Gastroesophageal sphincter (tissue), 4 donors: ENCODE data around the gene SNED1. TPM values are rescaled to one million over a fixed set of nuclear protein-coding genes. Genes with fewer than 3 reads are reported as not detected.

ENCODE experiments used
- ATAC-seq: fragments of 150-250 bp; one replicate; pipeline ENCODE4 v1.9.1; 2016; ENCODE audit warnings: mild to moderate bottlenecking, moderate library complexity
- H3K27ac ChIP-seq, 4 donors: fragments of 200-600 bp; sonication (generic) in 3 of 4; 1 replicate in 3 of 4; 2 replicates in 1 of 4; pipeline ENCODE4 v1.5.1; 2016 to 2019
- H3K27me3 ChIP-seq: fragments of 200-600 bp; sonication (generic); one replicate; pipeline ENCODE4 v1.5.1; 2019
- H3K36me3 ChIP-seq, 2 donors: fragments of 200-600 bp; sonication (generic); one replicate each; pipeline ENCODE4 v1.5.1; 2019; ENCODE audit warnings: control low read depth in 1 of 2
- H3K4me1 ChIP-seq, 3 donors: fragments of 200-600 bp; sonication (generic); 1 replicate in 2 of 3; 2 replicates in 1 of 3; pipeline ENCODE4 v1.5.1; 2016 to 2019; ENCODE audit warnings: control low read depth in 2 of 3
- H3K4me3 ChIP-seq, 2 donors: fragments of 200-600 bp; sonication (generic); one replicate each; pipeline ENCODE4 v1.5.1; 2019; ENCODE audit warnings: mild to moderate bottlenecking in 1 of 2, moderate library complexity in 1 of 2
- H3K9me3 ChIP-seq, 3 donors: fragments of 200-600 bp; sonication (generic); one replicate each; pipeline ENCODE4 v1.5.1; 2017 to 2019; ENCODE audit warnings: control low read depth in 2 of 3
- EP300 ChIP-seq: sonication (generic); formaldehyde crosslinking; IDR thresholded peaks from one replicate; pipeline ENCODE4 v1.6.1; 2017; ENCODE audit warnings: antibody characterized with exemption, mild to moderate bottlenecking
- POLR2A ChIP-seq, 2 donors: fragments of 450-650 bp; IDR thresholded peaks; one replicate each; pipeline ENCODE4 v1.6.1; 2017; ENCODE audit warnings: antibody characterized with exemption in 2 of 2, mild to moderate bottlenecking in 2 of 2, moderate library complexity in 1 of 2
- POLR2AphosphoS5 ChIP-seq: sonication (generic); formaldehyde crosslinking; IDR thresholded peaks from one replicate; pipeline ENCODE4 v1.6.1; 2017; ENCODE audit warnings: antibody characterized with exemption
- WGBS, 2 donors: methylation state at CpG; one replicate each; pipeline ENCODE4 v1.1.5; 2018; ENCODE audit warnings: low coverage in 1 of 2; 5-methylcytosine and 5-hydroxymethylcytosine counted together
- total RNA-seq, 4 donors: library from RNA; depleted of rRNA; stranded (reverse); fragments of >200 nt; gene quantifications; one replicate each; pipeline ENCODE4 v1.1.0, GENCODE V29; 2016
- TF ChIP-seq, protein P1 (sequence below), 4 experiments: fragments of 200-600 bp in 2 of 4; fragments of 450-650 bp in 2 of 4; sonication (generic) in 1 of 4; IDR thresholded peaks; one replicate each; pipeline ENCODE4 v1.5.1; 2017 to 2019; ENCODE audit warnings: antibody characterized with exemption in 4 of 4, mild to moderate bottlenecking in 2 of 4, moderate library complexity in 2 of 4

The SNED1 gene
- total RNA-seq, 4 donors from 2014 or later, result 8.3 to 29.9 (median 14.6) TPM

DNA sequence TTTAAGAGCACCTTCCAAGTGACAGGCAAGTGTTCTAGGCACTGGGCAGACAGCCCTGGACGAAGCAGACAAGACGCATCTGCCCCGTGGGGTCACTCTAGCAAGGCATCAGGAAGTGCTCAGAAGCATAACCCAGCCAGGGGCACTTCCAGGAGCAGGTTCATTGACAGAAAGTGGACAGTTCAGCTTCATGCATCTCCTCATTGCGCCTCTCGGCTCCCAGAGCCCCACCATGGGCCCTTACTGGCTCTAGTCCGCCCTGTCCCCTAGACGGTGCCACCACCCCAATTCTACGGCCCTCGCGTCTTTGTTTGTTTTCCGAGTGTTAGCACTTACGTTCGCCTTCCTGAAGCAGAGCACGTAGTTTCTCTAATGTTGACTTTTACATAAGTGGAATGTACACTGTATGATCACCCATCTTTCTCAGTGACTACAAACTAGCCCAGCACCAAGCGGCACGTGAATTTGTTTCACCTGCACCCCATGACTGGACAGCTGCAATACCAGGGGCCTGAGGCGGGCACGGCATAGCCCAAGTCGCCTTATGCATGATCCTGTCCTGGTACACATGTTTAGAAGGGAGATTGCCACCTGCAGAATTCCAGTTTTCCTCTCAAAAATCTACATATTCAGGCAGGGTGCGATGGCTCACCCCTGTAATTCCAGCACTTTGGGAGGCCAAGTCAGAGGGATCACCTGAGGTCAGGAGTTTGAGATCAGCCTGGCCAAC lies 33.2 kb downstream of the SNED1 start:
- TF ChIP-seq, protein P1, sequence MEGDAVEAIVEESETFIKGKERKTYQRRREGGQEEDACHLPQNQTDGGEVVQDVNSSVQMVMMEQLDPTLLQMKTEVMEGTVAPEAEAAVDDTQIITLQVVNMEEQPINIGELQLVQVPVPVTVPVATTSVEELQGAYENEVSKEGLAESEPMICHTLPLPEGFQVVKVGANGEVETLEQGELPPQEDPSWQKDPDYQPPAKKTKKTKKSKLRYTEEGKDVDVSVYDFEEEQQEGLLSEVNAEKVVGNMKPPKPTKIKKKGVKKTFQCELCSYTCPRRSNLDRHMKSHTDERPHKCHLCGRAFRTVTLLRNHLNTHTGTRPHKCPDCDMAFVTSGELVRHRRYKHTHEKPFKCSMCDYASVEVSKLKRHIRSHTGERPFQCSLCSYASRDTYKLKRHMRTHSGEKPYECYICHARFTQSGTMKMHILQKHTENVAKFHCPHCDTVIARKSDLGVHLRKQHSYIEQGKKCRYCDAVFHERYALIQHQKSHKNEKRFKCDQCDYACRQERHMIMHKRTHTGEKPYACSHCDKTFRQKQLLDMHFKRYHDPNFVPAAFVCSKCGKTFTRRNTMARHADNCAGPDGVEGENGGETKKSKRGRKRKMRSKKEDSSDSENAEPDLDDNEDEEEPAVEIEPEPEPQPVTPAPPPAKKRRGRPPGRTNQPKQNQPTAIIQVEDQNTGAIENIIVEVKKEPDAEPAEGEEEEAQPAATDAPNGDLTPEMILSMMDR (IDR thresholded peaks at IDR 0.05), result no peak
- TF ChIP-seq POLR2A (IDR thresholded peaks at IDR 0.05) (no peak), POLR2AphosphoS5 (no peak), EP300 (no peak)
- Histone ChIP-seq H3K9me3 (peaks cover 0 to 7% (median 0%) of the 10 kb centered on the region in 3 donors), H3K4me3 (no peak overlapping the region), H3K36me3 (peaks cover 0 to 40% of the 10 kb centered on the region in 2 donors), H3K4me1 (peaks cover 0 to 15% (median 7%) of the 10 kb centered on the region in 3 donors), H3K27me3 (peaks cover 15% of the 10 kb centered on the region), H3K27ac (no peak overlapping the region)
- WGBS, 2 donors, result 87 to 90% methylated on average over 17 to 19 of the region's 20 CpGs
- no peak for ATAC-seq

- H3K9me3 ChIP-seq, result no peaks in the 10 kb centered on the region
- H3K27ac ChIP-seq, result no peak overlapping the region
- TF ChIP-seq POLR2AphosphoS5 (no peak), POLR2A (IDR thresholded peaks at IDR 0.05) (no peak), EP300 (no peak)
- TF ChIP-seq, protein P1 (IDR thresholded peaks at IDR 0.05), result no peak
These were observed 35.0 kb downstream of the SNED1 start for GRCh38 chr2:241033336-241033987.

DNA sequence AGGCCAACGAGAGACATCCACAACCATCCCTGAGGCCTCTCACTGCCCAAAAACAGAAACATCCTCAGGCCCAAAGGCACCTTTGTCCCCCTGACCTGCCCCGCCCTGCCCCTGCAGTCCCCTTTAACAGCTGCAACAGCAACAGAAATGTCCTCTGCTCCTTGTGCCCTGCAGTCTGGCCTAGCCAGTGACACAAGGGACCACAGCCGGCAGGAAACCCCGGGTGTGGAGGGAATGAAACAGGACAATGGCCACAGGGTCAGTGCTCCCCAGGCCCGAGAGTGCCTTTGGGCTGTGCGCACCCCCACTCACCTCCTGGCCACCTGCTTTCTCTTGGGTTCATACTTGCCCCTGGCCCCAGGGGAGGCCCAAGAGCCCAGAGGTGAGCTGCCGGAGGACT lies 35.6 kb downstream of the SNED1 start:
- no peaks in the 10 kb centered on the region for H3K9me3 ChIP-seq
- H3K27ac ChIP-seq, result no peak overlapping the region
- H3K27me3 ChIP-seq, result peaks cover 29% of the 10 kb centered on the region
- H3K4me3 ChIP-seq, result no peak overlapping the region
- TF ChIP-seq, protein P1 (IDR thresholded peaks at IDR 0.05), result no peak
- TF ChIP-seq EP300, result no peak
- TF ChIP-seq POLR2A (IDR thresholded peaks at IDR 0.05), result no peak
- TF ChIP-seq POLR2AphosphoS5, result no peak
- peaks cover 0 to 56% of the 10 kb centered on the region in 2 donors for H3K36me3 ChIP-seq
- WGBS, 2 donors, result no CpG with 5 or more reads among the region's 7 CpGs
- H3K4me1 ChIP-seq, result peaks cover 0 to 20% (median 8%) of the 10 kb centered on the region in 3 donors
- ATAC-seq, result no peak

More at GRCh38 chr2:241033336-241033987, 35.0 kb downstream of the SNED1 start:
- whole genome bisulfite sequencing, 2 donors, result 66 to 80% methylated on average over 1 to 2 of the region's 17 CpGs
- ATAC-seq, result no peak
- peaks cover 0 to 20% (median 8%) of the 10 kb centered on the region in 3 donors for H3K4me1 ChIP-seq
- peaks cover 0 to 50% of the 10 kb centered on the region in 2 donors for H3K36me3 ChIP-seq
- no peak overlapping the region for H3K4me3 ChIP-seq
- H3K27me3 ChIP-seq, result peaks cover 29% of the 10 kb centered on the region

DNA sequence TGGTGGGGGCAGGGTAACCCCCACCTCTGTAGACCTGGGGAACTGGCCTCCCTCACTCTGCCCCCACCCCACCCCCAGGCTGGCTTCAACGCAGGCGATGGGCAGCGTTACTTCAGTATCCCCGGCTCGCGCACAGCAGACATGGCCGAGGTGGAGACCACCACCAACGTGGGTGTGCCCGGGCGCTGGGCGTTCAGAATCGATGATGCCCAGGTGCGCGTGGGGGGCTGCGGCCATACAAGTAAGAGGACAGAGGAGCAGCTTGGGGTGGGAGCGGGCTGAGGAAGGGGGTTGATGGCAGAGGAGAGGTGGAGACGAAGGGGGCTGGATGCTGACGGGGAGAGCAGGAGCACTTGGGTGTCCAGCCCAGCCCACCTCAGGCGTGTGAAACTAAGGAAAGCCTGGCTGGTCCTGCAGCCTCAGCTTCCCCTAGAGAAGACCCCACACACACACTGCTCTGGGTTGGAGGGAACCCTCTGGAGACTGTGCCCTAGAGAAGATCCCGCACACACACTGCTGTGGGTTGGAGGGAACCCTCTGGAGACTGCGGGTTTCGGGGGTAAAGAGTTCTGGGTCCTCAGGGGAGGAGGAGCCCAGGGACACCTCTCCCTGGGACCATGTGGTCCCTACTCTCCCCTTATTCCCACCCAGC lies 36.2 kb downstream of the SNED1 start:
- no peak for ATAC-seq
- no peak overlapping the region for H3K27ac ChIP-seq
- no peak overlapping the region for H3K4me3 ChIP-seq
- H3K27me3 ChIP-seq, result peaks cover 29% of the 10 kb centered on the region
- H3K36me3 ChIP-seq, result peaks cover 0 to 59% of the 10 kb centered on the region in 2 donors
- H3K9me3 ChIP-seq, result no peaks in the 10 kb centered on the region
- TF ChIP-seq POLR2A (IDR thresholded peaks at IDR 0.05) (no peak), POLR2AphosphoS5 (no peak), EP300 (no peak)
- TF ChIP-seq, protein P1 (IDR thresholded peaks at IDR 0.05), result no peak
- H3K4me1 ChIP-seq, result peaks cover 0 to 20% (median 8%) of the 10 kb centered on the region in 3 donors
- 74 to 78% methylated on average over 5 to 9 of the region's 22 CpGs for WGBS, 2 donors
